Activated CD4-positive, alpha-beta T cell treated with anti-CD3 and anti-CD28 coated beads, Interleukin-2, Interleukin-4, amounts not matched to agents 100 ng/mL and 50 ng/mL, durations not matched to agents 16 hours and 8 hours (primary cell): Measurements from ENCODE around the gene MYO3B.

Experiments
- DNase-seq: peaks from one replicate; pipeline ENCODE4 v3.0.0-alpha.2; 2020; ENCODE audit warnings: low spot score

Gene MYO3B

DNA sequence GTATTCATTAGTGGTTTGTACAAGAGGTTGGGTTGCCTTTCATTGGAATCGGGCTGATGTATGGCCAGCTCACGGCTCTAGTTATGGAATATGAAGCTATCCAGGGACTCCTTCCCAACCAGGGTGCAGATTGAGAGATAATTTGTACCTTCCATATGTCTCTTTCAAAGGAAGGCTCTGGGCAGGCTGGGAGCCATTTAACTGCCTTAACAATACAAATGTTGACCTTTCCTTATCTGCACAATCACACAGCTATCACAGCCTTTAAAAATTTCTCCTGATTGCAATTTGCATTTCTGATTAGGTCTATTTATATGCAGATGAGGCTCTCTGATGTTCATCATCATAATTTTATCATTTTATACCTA is 58.7 kb downstream of the MYO3B start:
- DNase-seq, result no peak

DNA sequence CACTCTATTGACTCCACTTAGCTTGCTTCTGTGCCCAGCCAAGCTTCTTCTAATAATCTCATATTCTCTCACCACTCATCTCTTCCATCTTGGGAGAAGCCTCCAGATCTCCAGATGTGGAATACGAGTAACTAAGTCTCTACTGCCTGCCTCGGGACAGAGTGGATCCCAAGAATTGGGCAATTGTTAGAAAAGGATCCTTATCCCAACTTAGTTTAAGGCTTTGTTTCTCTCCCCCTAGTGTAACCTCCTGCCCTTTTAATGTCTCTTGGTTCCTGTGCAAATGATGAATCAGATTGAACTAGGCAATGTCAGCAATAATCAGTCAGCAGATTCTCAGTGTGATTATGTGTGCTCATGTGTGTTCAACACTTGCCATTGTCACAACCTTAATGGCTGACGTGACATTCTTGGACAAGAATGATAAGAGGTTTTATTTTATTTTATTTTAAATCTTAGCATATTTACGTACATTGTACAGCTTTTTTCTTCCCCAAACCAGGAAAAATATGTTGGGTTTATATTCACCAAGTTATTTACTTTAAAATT is 59.7 kb downstream of the MYO3B start:
- DNase-seq, result no peak

DNA sequence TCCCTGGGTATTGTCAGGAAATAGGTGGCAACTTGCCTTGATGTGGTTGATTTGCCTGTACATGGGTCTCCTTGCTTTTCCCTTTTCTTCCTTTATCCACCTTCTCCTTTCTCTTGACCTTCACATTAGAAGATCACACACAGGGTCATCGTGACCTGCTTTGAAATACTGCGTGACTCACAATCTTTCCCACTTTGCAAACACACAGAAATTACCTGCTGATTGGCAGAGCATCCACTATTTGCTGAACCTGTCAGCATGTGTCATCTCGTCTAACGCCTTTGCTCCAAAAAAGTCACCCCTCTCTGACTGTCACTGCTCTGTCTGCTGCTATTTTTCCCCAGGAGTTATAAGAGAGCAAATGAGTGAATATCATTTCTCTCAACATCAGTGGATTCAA is 60.8 kb downstream of the MYO3B start:
- no peak for DNase-seq

DNA sequence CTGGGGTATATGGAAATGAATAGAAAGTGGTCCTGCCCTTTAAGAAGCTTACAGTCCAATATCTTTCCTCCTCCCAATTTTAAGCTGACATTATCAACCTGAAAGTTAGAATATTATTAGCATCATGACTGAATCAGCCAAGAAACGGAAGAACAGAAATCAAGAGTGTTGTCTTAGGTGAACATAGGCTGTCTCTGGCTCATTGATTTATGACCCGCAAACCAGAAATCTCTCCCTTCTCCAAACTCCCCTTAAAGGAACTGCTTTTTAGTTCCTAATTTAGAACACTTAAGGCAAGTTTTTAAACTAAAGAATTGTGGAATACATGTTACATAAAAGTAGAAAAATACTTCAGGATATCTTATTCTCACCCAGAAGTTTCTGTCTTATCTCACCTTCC is 62.7 kb downstream of the MYO3B start:
- DNase-seq, result no peak

DNA sequence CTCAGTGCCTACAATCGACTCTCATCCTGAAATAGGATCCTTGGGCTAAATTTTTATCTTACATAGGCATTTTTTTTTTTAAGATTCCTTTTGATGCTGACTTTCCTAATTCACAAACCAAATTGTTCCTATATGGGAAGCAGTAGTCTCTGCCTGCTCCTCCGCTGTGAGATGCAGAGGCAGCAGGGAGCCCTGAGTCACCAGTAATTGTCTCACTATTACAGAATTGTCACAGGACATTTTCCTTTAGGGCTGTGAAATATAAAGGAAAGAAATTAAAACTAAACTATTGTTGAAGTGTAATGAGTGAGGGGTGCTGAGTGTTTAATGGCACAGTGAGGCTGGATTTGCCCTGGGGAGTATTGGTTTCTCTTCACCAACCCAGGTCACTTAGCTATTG is 63.8 kb downstream of the MYO3B start:
- DNase-seq, result no peak

DNA sequence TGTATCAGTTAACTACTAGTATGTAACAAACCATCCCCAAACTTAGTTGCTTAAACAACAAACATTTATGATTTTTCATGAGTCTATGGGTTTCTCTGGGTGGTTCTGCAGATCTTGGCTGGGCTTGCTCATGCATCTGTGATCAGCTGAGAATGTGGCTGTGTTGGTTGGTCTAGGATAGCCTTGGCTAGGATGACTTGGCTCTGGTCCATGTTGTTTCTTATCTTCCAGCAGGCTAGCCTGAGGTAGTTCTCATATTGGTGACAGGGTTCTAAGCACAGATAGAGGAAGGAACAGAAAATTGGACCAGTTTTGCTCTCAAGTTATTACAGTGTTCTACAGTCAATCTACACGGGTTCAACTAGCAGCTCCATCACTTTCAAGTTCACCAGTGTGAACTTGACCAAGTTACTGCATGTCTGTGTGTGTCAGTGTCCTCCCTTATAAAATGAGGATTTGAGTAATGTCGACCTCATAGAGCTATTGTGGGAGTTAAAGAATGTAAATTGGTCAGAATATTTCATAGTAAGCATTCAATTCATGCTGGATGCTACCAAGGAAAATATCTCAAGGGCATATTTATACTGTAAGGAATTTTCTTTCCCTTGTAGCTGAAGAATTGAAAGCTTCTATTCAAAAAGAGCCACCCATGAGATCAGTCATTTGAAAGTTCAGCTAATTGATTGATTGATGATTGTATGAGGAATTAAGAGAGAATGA is 65.3 kb downstream of the MYO3B start:
- DNase-seq, result no peak

DNA sequence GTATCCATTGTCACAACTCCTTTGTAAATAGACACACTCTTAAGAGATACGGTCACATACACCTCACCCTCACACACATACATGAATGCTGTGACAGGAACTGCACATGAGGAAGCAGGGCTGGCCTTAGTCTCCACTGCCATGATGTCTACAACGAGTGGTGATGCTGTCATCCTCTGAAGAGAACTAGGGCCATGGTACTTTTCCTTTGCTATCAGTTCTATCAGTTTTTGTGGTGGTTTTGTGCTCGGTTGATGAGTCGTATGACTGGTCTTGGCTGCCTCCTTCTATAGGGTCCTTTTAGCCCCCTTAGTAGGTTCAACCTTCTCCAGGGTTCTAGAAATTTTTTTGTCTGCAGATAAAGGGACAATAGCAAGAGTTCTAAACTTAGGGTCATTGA is 66.0 kb downstream of the MYO3B start:
- DNase-seq, result no peak

DNA sequence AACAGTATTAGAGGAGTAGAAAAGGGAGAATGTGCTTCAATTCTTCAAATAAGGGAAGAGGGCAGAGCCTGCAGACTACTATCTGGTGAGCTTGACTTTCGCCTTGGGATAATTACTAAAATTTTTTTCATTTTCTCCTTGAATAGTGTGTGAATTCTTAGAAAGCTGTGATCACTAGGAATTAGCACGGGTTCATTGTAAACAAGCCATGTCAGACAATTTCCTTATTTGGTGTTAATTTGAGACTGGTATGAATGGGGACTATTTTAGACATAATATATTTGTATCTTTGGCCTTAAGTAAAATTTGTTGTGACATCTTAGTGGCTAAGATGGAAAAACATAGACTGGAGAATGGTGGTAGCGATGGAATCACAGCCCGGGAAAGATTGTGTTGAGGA is 66.6 kb downstream of the MYO3B start:
- DNase-seq, result no peak

DNA sequence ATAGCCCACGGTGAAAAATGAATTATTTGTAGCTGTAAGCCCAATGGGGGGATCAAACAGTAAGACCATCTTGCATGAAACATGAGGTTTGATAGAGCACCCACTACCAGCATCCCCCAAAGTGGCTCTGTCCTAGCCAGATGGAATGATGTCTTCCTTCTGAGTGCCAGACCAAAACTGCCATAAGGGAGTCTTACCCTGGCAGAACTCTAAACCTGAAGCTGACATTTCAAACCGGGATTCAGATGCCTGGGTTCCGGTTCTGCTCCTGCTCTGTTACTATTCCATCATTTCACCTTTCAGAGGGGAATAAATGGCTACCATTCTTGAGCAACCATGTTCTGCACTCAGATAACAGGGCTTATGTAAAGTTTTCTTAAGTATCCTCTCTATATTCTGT is 67.4 kb downstream of the MYO3B start:
- no peak for DNase-seq

DNA sequence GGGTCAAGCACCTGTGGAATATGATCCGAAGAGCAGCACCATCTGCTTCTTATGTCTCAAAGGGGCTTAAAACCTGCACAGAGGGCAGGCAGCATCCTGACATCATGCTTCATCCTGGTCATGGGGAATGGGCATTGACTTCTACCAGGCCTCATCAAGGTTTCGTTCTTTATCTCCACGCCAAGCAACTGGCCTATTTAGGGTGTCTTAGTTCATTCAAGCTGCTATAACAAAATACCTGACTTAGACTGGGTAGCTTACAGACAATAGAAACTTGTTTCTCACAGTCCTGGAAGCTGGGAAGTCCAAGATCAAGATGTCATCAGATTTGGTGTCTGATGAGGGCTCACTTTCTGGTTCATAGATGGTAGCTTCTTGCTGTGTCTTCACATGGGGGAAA is 69.4 kb downstream of the MYO3B start:
- DNase-seq, result no peak

DNA sequence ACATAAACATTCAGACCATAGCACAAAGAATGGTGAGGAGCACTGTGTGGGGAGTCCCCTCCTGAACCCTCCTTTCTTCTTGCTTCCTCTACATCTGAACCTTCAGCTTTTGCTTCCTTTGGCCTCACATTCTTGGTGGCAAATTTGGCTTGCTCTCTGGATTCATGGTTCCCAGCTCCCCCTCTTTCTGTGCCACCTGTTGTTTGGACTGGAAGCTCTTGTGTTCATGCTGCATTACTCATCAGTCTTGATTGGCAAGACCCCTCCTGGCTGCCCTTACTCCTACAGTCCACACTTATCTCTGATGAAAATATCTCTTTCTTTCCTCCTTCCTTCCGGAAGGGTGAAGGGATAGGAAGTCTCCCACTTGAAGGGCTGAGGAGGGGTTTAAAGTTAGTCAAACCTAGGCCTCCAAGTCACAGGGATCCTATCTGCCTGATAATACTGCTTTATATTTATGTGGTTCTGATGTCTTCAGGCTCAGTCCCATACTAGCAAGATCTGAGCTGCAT is 70.0 kb downstream of the MYO3B start:
- DNase-seq, result no peak

DNA sequence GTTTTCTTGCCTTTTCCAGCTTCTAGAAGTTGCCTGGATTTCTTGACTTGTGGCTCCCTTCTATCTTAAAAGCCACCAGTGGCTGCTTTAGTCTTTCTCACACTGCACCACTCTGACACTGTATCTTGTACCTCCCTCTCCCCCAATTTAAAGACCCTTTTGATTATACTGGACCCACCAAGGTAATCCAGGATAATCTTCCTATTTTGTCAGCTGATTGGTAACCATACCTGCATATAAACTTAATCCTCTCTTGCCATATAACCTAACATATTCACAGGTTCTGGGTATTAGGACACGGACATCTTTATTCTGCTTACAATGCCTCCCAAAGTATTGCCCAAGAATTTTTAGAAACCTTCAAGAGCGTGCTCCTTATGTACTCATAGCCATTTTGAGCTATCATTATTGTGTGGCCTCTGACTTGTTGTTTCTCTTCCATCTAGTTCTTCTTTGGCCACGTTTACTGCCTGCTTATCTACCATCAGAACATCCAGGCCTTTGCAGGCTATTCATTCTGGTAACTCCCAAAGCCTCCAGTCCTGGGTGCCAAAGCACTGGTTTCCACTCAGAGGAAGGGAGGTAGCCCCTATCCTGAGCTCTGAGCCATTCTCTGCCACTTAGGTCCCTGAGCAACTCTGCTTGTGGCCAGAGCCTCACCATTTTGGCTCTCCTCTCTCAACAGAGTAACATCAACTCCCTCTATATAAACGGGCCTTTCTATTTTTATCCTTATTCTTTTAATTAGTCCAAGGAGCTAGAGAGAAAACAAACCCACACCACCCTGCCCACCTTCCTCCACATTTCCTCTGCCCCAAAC is 70.8 kb downstream of the MYO3B start:
- no peak for DNase-seq

DNA sequence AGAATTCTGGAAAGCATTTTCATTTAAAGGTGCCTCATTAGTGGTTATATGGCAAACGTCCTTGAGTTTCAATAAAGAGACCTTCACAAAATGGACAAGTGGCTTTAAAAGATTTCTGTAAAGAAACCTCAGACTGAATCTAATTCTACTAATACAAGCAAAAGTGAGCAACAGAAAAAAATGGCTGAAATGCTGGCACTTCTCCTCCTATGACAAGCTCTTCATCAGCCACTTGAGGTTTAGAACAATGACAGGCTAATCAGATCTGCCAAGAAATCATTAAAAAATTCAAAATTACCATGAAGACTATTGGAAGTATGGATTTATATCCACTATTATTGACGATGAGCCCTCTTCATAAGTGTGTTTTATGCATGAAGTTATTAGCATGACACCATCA is 71.8 kb downstream of the MYO3B start:
- DNase-seq, result no peak

DNA sequence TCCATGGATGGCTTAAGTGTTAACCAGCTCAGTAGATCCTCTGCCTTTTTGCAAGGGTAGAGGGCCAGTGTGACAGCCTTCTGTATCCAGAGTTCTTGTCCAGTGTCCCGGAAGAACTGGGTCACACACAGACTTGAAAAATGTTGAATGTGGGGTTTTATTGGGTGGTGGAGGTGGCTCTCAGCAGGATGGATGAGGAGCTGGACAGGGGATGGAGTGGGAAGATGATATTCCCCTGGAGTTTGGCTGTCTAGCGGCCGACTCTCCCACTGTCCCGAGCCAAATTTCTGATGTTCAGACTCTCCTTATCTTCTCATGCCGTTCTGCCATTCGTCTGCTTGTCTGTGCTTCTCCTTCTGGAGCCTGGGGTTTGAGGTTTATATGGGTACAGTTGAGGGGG is 72.6 kb downstream of the MYO3B start:
- DNase-seq, result no peak

DNA sequence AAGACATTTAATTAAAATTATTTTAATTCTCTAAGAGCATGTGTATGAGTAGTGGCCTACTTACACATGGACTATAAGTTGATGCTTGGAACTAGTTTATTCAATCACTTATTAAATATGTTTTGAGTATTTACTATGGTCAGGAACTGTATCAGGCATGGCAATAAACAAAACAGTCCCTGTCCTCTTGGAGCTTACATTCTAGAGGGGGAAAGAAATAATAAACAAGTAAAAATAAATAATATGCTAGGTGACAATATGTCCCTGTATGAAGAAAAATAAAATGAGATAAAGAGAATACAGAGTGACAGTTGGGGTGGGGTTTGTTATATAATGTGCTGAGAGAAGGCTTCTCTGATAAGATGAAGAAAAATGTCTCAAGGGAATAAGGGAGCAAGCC is 74.5 kb downstream of the MYO3B start:
- no peak for DNase-seq

DNA sequence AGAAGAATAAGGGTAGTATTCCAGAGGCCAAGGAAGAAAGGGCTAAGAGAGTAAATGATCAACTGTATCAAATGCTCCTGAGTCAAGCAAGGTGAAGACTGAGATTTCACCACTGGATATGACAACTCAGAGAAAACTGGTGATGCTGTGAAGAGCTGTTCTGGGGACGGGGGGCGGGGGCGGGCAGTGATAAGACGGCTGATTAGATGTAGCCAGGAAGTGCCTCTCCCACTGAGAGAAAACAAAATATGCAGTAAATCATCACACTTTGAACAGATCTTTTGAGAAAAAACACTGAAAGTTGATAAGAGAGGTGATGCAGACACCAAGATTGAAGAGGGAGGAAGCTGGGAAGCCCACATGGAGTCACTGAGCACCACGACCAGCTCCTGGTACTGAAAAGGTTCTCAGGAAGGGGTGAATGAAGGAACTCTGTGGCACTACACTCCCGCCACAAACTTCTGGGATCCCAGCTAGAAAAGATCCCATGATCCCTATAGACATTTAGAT is 75.8 kb downstream of the MYO3B start:
- no peak for DNase-seq

DNA sequence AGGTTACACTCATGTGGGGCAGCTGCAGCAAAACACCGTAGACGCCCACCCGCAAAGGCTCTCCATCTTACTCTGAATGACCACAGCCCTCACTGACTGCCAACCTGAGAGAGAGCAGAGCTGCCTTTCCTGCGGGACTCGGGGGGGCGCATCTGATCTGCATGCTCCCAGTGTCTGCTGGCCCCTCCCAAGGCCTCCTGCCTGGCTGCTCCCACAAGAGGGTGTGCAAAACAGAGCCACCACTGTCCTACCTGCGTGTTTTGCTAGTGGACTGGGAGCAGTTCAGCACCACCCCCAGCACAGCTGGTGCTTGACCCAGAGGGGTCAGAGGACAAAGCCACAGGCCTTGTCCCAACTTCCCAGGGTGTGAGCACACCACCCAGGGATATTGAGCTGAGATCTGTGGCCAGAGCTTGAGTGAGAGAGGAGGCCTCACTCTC is 76.4 kb downstream of the MYO3B start:
- no peak for DNase-seq

DNA sequence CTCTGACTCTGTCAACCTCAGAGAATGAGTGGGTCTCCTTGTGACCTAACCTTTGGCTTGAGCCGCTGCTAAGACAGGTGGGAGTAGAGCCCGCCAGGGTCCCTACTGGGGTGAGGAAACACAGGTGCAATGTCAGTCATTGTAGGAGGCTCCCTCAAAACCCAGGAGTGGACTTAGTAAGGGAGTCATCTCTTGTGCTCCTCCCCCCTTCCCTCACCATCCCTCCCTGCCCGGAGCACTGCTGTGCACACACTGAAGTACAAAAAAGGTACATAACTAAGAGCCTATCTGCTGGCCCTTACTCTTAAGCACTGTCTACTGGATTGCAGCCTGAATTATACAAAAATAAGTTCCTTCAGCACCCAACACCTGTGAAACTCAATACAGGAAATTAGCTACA is 77.2 kb downstream of the MYO3B start:
- no peak for DNase-seq

DNA sequence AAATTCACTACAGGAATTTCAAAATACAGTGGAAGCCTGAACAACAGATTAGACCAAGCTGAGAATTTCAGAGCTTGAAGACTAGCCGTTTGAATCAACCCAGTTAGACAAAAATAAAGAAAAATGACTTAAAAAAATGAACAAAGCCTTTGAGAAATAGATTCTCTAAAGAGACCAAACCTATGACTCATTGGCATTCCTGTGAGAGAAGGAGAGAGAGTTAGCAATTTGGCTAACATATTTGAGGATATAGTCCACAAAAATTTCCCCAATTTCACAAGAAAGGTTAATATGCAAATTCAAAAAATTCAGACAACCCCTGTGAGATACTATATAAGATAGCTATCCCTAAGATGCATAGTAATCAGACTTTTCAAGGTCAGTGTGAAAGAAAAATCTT is 78.0 kb downstream of the MYO3B start:
- no peak for DNase-seq

DNA sequence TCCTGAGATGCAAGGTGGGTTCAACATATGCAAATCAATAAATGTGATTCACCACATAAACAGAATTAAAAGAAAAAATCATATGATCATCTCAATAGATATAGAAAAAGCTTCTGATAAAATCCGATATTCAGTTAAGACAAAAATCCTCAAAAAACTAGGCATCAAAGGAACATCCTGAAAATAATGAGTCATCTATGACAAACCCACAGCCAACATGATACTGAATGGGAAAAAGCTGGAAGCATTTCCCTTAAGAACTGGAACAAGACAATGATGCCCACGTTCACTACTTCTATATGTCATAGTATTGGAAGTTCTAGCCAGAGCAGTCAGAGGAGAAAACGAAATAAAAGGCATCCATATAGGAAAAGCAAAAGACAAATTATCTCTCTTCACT is 80.4 kb downstream of the MYO3B start:
- no peak for DNase-seq

DNA sequence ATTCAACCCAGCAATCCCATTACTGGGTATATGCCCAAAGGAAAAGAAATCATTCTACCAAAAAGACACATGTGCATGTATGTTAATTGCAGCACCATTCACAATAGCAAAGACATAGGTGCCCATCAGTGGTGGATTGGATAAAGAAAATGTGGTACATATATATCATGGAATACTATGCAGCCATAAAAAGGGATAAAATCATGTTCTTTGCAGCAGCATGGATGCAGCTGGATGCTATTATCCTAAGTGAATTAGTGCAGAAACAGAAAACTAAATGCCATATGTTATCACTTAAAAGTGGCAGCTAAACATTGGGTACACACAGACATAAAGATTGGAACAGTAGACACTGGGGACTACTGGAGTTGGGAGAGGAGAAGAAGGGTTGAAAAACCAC is 82.2 kb downstream of the MYO3B start:
- DNase-seq, result no peak

DNA sequence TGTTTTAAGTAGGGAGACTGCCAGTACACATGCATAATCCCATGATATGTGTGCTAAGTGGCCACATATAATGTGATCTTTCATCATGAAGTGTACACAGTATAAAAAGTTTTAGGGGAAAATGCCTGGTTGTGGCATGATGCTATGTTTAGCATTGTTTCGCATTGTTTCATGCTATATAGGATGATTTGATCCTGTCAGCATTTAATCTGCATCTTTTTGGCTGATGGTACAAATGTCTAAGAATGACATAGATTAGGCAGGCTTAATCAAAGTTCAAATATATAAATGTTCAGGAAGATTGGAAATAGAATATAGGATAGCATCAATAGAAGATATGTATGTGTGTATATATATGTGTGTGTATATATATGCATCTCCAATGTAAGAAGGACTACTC is 83.6 kb downstream of the MYO3B start:
- DNase-seq, result no peak

DNA sequence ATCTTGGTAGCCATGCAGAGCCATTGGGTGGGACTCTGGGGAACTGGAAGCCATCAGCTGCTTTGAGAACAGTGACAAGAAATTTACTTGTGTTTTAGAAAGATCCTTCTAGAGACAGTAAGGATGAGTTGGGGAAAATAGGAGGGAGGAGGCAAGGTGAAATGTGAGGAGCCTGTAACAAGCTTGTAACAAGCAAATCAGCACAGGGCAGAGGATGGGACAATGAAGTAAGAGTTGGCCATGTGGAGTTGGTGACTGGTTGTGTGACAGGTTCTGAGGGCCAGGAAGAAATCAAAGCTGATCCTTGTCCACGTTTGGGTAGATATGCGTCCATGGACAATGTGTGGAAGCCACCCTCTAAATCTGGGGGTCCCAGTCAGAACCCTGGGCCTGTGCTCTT is 84.4 kb downstream of the MYO3B start:
- DNase-seq, result no peak
